Adrenal gland (tissue), 5 donors: ENCODE data around the gene LAG3.

ENCODE experiments used
- CTCF ChIP-seq, 6 experiments: fragments of 450-650 bp in 4 of 6; fragments of 200-600 bp in 2 of 6; sonication (generic) in 1 of 6; IDR thresholded peaks; 1 replicate in 5 of 6; 2 replicates in 1 of 6; pipeline versions ENCODE4 v1.5.1 to v1.8.0; 2016 to 2021; ENCODE audit warnings: antibody characterized with exemption in 6 of 6, mild to moderate bottlenecking in 2 of 6, moderate library complexity in 1 of 6
- POLR2A ChIP-seq, 2 donors: fragments of 450-650 bp; IDR thresholded peaks; one replicate each; pipeline ENCODE4 v1.6.1; 2017; ENCODE audit warnings: antibody characterized with exemption in 2 of 2, mild to moderate bottlenecking in 2 of 2, moderate library complexity in 1 of 2
- donor health status: DM: no; HTN: no; CAD: no.

DNA sequence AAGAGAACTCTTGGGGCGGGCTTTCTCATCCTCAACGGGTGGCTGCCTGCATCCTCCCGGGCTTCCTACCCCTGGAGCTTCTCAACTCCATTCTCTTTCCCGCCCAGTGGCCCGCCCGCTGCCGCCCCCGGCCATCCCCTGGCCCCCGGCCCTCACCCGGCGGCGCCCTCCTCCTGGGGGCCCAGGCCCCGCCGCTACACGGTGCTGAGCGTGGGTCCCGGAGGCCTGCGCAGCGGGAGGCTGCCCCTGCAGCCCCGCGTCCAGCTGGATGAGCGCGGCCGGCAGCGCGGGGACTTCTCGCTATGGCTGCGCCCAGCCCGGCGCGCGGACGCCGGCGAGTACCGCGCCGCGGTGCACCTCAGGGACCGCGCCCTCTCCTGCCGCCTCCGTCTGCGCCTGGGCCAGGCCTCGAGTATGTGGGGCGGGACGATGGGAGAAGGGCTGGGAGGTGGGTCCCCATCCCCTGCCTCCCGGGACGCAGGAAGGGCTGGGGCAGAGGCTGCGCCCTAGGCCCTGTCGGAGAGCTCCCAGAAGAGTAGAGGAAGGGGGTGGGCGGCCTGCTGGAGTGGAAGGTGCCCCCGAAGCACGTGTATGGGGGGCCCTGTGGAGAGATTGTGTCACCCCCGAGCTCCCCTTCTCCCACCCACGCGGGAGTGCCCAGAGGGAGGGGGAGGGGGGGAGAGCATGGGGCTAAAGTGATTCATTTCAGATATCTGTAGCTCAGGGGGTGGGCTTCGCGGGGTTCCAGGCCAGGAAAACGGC, 1.5 kb downstream of the LAG3 start:
- TF ChIP-seq CTCF (IDR thresholded peaks at IDR 0.05), result no peak
- TF ChIP-seq POLR2A (IDR thresholded peaks at IDR 0.05), result no peak
